H1 (cell line): ENCODE data around the gene KCTD15. TPM values are rescaled to one million over a fixed set of nuclear protein-coding genes. Genes with fewer than 3 reads are reported as not detected.

ENCODE experiments used
- CTCF ChIA-PET: fragments of 300-600 bp; sonication (Branson Sonifier 250); formaldehyde crosslinking; loops from one replicate; lab custom pipeline; 2021; ENCODE audit not compliant: partially characterized antibody; lab: Charles Lee
- POLR2A ChIA-PET: fragments of 300-600 bp; sonication (Branson Sonifier 250); formaldehyde crosslinking; loops from one replicate; lab custom pipeline; 2021; ENCODE audit warnings: inconsistent platforms; ENCODE audit not compliant: partially characterized antibody; lab: Charles Lee
- DNase-seq, 2 experiments: peaks; one replicate each; pipeline versions ENCODE4 v3.0.0 to v3.0.0-alpha.2; 2010 to 2022; ENCODE audit warnings: low spot score in 2 of 2, low read depth in 1 of 2, mixed read lengths in 1 of 2
- FAIRE-seq: peaks from 2 replicates; lab custom pipeline; 2011; peaks lifted over from hg19 to GRCh38; lab: Jason Lieb, UNC
- H2AFZ ChIP-seq: 2 replicates; pipeline ENCODE4 v1.8.1; 2012; ENCODE audit warnings: low read length, inconsistent platforms
- H2AK5ac ChIP-seq: 2 replicates; pipeline ENCODE4 v1.6.1; 2013; ENCODE audit warnings: low read depth, low read length
- H2BK120ac ChIP-seq: replicated peaks from 2 replicates; pipeline ENCODE3; 2013; ENCODE audit warnings: low read depth, low read length, inconsistent platforms
- H2BK12ac ChIP-seq: 2 replicates; pipeline ENCODE4 v1.6.1; 2013; ENCODE audit warnings: low read depth, low read length
- H2BK15ac ChIP-seq: 2 replicates; pipeline ENCODE4 v1.6.1; 2013; ENCODE audit warnings: low read length
- H2BK20ac ChIP-seq: 2 replicates; pipeline ENCODE4 v1.6.1; 2013; ENCODE audit warnings: low read length
- H2BK5ac ChIP-seq: 2 replicates; pipeline ENCODE4 v1.6.1; 2013; ENCODE audit warnings: low read depth, low read length
- H3K14ac ChIP-seq: 2 replicates; pipeline ENCODE4 v1.6.1; 2013; ENCODE audit warnings: inconsistent platforms; ENCODE audit not compliant: insufficient read length
- H3K18ac ChIP-seq: 2 replicates; pipeline ENCODE4 v1.6.1; 2013; ENCODE audit warnings: low read length; ENCODE audit errors: extremely low read depth
- H3K23ac ChIP-seq: 2 replicates; pipeline ENCODE4 v1.6.1; 2013; ENCODE audit warnings: inconsistent platforms; ENCODE audit not compliant: insufficient read length
- H3K23me2 ChIP-seq: 2 replicates; pipeline ENCODE4 v1.6.1; 2013; ENCODE audit warnings: low read depth, low read length
- H3K27ac ChIP-seq: 2 replicates; pipeline ENCODE4 v1.6.1; 2011; ENCODE audit warnings: low read depth, low read length, inconsistent platforms
- H3K27me3 ChIP-seq, 4 experiments: replicated peaks in 1 of 4; 1 replicate in 1 of 4; 2 replicates in 3 of 4; pipeline versions ENCODE4 v1.6.1 to v1.8.1; 2011 to 2013; ENCODE audit warnings: low read length in 3 of 4, mild to moderate bottlenecking in 3 of 4, inconsistent platforms in 2 of 4, mixed read lengths in 2 of 4, moderate library complexity in 1 of 4; ENCODE audit not compliant: control insufficient read depth in 3 of 4, insufficient read depth in 3 of 4; ENCODE audit errors: extremely low read depth in 1 of 4
- H3K36me3 ChIP-seq, 4 experiments: 2 replicates each; pipeline versions ENCODE4 v1.6.1 to v1.8.1; 2011 to 2013; ENCODE audit warnings: mild to moderate bottlenecking in 4 of 4, low read length in 3 of 4, moderate library complexity in 2 of 4, control low read depth in 1 of 4, inconsistent platforms in 1 of 4; ENCODE audit not compliant: insufficient read depth in 4 of 4, control insufficient read depth in 2 of 4
- H3K4ac ChIP-seq: replicated peaks from 2 replicates; pipeline ENCODE3; 2013; ENCODE audit warnings: low read length, low read depth, mixed read lengths, inconsistent platforms; ENCODE audit not compliant: insufficient read length
- H3K4me1 ChIP-seq, 4 experiments: replicated peaks in 1 of 4; 1 replicate in 1 of 4; 2 replicates in 3 of 4; pipeline versions ENCODE4 v1.6.1 to v1.8.1; 2011 to 2013; ENCODE audit warnings: low read length in 3 of 4, inconsistent platforms in 2 of 4, mixed read lengths in 1 of 4; ENCODE audit not compliant: insufficient read depth in 4 of 4, control insufficient read depth in 3 of 4
- H3K4me2 ChIP-seq, 2 experiments: 2 replicates each; pipeline versions ENCODE4 v1.6.1 to v1.8.1; 2011 to 2013; ENCODE audit warnings: low read depth in 2 of 2, low read length in 2 of 2, control low read depth in 1 of 2, inconsistent platforms in 1 of 2, mild to moderate bottlenecking in 1 of 2; ENCODE audit not compliant: insufficient read depth in 1 of 2
- H3K4me3 ChIP-seq, 4 experiments: fragments of 200-600, 300-600 bp in 1 of 4; sonication (generic), shearing (Covaris generic), sonication (Bioruptor Twin) in 1 of 4; 2 replicates each; pipeline versions ENCODE4 v1.5.1 to v1.8.1; 2011 to 2016; ENCODE audit warnings: low read length in 4 of 4, low read depth in 3 of 4, control low read depth in 2 of 4, inconsistent platforms in 2 of 4, mild to moderate bottlenecking in 2 of 4, mixed read lengths in 1 of 4, moderate library complexity in 1 of 4; ENCODE audit not compliant: insufficient read depth in 2 of 4; ENCODE audit errors: extremely low read depth in 1 of 4
- H3K56ac ChIP-seq: replicated peaks from 2 replicates; pipeline ENCODE3; 2013; ENCODE audit warnings: low read depth, mild to moderate bottlenecking, mixed read lengths, low read length, inconsistent platforms; ENCODE audit not compliant: insufficient read length
- H3K79me1 ChIP-seq: 2 replicates; pipeline ENCODE4 v1.6.1; 2013; ENCODE audit warnings: low read depth, low read length, control low read depth
- H3K79me2 ChIP-seq, 2 experiments: 2 replicates each; pipeline versions ENCODE4 v1.6.1 to v1.8.1; 2012 to 2013; ENCODE audit warnings: low read length in 2 of 2, mild to moderate bottlenecking in 2 of 2, inconsistent platforms in 1 of 2; ENCODE audit not compliant: insufficient read depth in 2 of 2, control insufficient read depth in 1 of 2
- H3K9ac ChIP-seq, 4 experiments: replicated peaks in 1 of 4; 1 replicate in 1 of 4; 2 replicates in 3 of 4; pipeline versions ENCODE4 v1.6.1 to v1.8.1; 2011 to 2013; ENCODE audit warnings: low read depth in 3 of 4, low read length in 3 of 4, control low read depth in 2 of 4, mild to moderate bottlenecking in 2 of 4, moderate library complexity in 2 of 4, inconsistent platforms in 1 of 4; ENCODE audit errors: extremely low read depth in 1 of 4
- H3K9me3 ChIP-seq, 2 experiments: 2 replicates each; pipeline versions ENCODE4 v1.6.1 to v1.8.1; 2012 to 2013; ENCODE audit warnings: mild to moderate bottlenecking in 2 of 2, moderate library complexity in 2 of 2, control low read depth in 1 of 2, inconsistent platforms in 1 of 2, low read depth in 1 of 2, low read length in 1 of 2, mixed read lengths in 1 of 2; ENCODE audit not compliant: insufficient read depth in 2 of 2
- H4K20me1 ChIP-seq, 2 experiments: replicated peaks in 1 of 2; 2 replicates each; pipeline versions ENCODE3 to v1.8.1; 2011 to 2013; ENCODE audit warnings: inconsistent platforms in 2 of 2, low read length in 2 of 2, mild to moderate bottlenecking in 1 of 2; ENCODE audit not compliant: insufficient read depth in 2 of 2, control insufficient read depth in 1 of 2
- H4K5ac ChIP-seq: 2 replicates; pipeline ENCODE4 v1.6.1; 2013; ENCODE audit warnings: low read length, low read depth, mixed read lengths, inconsistent platforms; ENCODE audit not compliant: insufficient read length
- H4K8ac ChIP-seq: 2 replicates; pipeline ENCODE4 v1.8.0; 2013; ENCODE audit warnings: mild to moderate bottlenecking, moderate library complexity, low read length, inconsistent platforms; ENCODE audit not compliant: insufficient read depth; ENCODE audit errors: extremely low read depth
- H4K91ac ChIP-seq: replicated peaks from 2 replicates; pipeline ENCODE3; 2013; ENCODE audit warnings: low read length, mixed read lengths, inconsistent platforms; ENCODE audit not compliant: insufficient read length
- CBX5 ChIP-seq: fragments of 300-800, 300-1000 bp; sonication (generic); IDR thresholded peaks from 2 replicates; pipeline ENCODE4 v1.7.1; 2016; ENCODE audit warnings: antibody characterized with exemption, low read length, low read depth
- CTCF ChIP-seq, 3 experiments: IDR thresholded peaks; 1 replicate in 2 of 3; 2 replicates in 1 of 3; pipeline versions ENCODE4 v1.5.1 to v1.6.1; 2011; ENCODE audit warnings: low read length in 3 of 3, mild to moderate bottlenecking in 3 of 3, inconsistent platforms in 2 of 3, low read depth in 1 of 3, moderate library complexity in 1 of 3; ENCODE audit not compliant: insufficient read depth in 1 of 3; ENCODE audit errors: control extremely low read depth in 1 of 3
- EGR1 ChIP-seq: IDR thresholded peaks from 2 replicates; pipeline ENCODE4 v1.6.1; 2011; ENCODE audit warnings: low read depth, low read length, borderline replicate concordance
- GABPA ChIP-seq: IDR thresholded peaks from 2 replicates; pipeline ENCODE4 v1.6.1; 2011; ENCODE audit warnings: mild to moderate bottlenecking, low read length, moderate library complexity, borderline replicate concordance; ENCODE audit not compliant: insufficient read depth
- GTF2F1 ChIP-seq: IDR thresholded peaks from 2 replicates; pipeline ENCODE4 v1.6.1; 2012; ENCODE audit warnings: low read depth, low read length, improper control_type of control experiment, borderline replicate concordance
- HDAC2 ChIP-seq, 2 experiments: fragments of 300-600 bp in 1 of 2; sonication (generic) in 1 of 2; IDR thresholded peaks; 2 replicates each; pipeline ENCODE4 v1.6.1; 2011 to 2012; ENCODE audit warnings: low read depth in 2 of 2, low read length in 2 of 2, mild to moderate bottlenecking in 2 of 2, moderate library complexity in 2 of 2, borderline replicate concordance in 1 of 2, inconsistent platforms in 1 of 2
- NANOG ChIP-seq: IDR thresholded peaks from 2 replicates; pipeline ENCODE4 v1.6.1; 2011; ENCODE audit warnings: low read length, low read depth, mild to moderate bottlenecking, inconsistent platforms; ENCODE audit not compliant: insufficient read depth, poor library complexity, severe bottlenecking
- WGBS, 2 experiments: shearing (Covaris generic) in 1 of 2; methylation state at CpG; one replicate each; pipeline versions ENCODE4 v1.1.6 to v1.1.7; 2013 to 2015; ENCODE audit warnings: low lambda C conversion rate in 2 of 2, mixed read lengths in 2 of 2, inconsistent platforms in 1 of 2, low coverage in 1 of 2, missing lambda C conversion rate in 1 of 2; ENCODE audit not compliant: insufficient replicate concordance in 2 of 2, insufficient coverage in 1 of 2, insufficient read length in 1 of 2; ENCODE audit errors: extremely low coverage in 1 of 2, missing lambda C conversion rate in 1 of 2; 5-methylcytosine and 5-hydroxymethylcytosine counted together
- polyA plus RNA-seq, 7 experiments: library from polyadenylated mRNA; depleted of rRNA in 3 of 7; stranded (reverse) in 5 of 7; unstranded in 2 of 7; fragments of >200 nt in 5 of 7; fragments of 200-250 nt in 2 of 7; gene quantifications; 1 replicate in 5 of 7; 2 replicates in 1 of 7; 4 replicates in 1 of 7; pipeline versions ENCODE4 v1.2.1 to v1.2.3, GENCODE V29; 2011 to 2013; ENCODE audit warnings: missing spikeins in 2 of 7, mixed read lengths in 2 of 7
- total RNA-seq: library from RNA; stranded (reverse); fragmentation: NEBNext Ultra II Directional; extraction: Animal tissue kit (Norgen Biotek cat#: 25700); gene quantifications from 2 replicates; pipeline ENCODE4 v1.2.1, GENCODE V29; 2021

The KCTD15 gene
- total and polyA plus RNA-seq, 2 of the 8 experiments (the other 6 are each of a cell fraction or from before 2014, with no cell fraction given) = 25.1 to 27.0 TPM

GRCh38 chr19:33771384-33772101, 25.1 kb upstream of the KCTD15 start:
- peaks cover 8 to 15% of the 10 kb centered on the region in 2 experiments for H4K20me1 ChIP-seq
- no peak for FAIRE-seq
- no peak overlapping the region for H3K27ac ChIP-seq
- TF ChIP-seq GTF2F1 (0 out of 2 replicates have a peak, but pooled peaks have one; percentile 33), HDAC2 (IDR thresholded peaks at IDR 0.05; ENCODE audit: borderline replicate concordance in 1 of 2, low read depth in 2 of 2, low read length in 2 of 2) (peak in 1 of 2 experiments; percentile 65; a peak in 1 of 4 replicates), EGR1 (peak; percentile 56; the same call in 1 of the 2 replicates), NANOG (no peak), GABPA (peak; percentile 60; the same call in 1 of the 2 replicates), CTCF (IDR thresholded peaks at IDR 0.05; ENCODE audit: control extremely low read depth in 1 of 3, insufficient read depth in 1 of 3, low read depth in 1 of 3, low read length in 3 of 3) (peak; percentile 88 to 95 (median 89)), CBX5 (no peak)

More at GRCh38 chr19:33771384-33772101, 25.1 kb upstream of the KCTD15 start:
- Histone ChIP-seq H2BK12ac (no peak overlapping the region), H3K4me1 (no peaks in the 10 kb centered on the region), H3K18ac (no peak overlapping the region), H4K5ac (no peak overlapping the region), H3K79me1 (no peaks in the 10 kb centered on the region), H2BK5ac (no peak overlapping the region), H2AK5ac (no peak overlapping the region), H2BK120ac (no peak overlapping the region), H3K9ac (no peak overlapping the region), H2BK15ac (peak overlapping the region; percentile 88; the same call in 1 of the 2 replicates), H3K23me2 (peaks cover 6% of the 10 kb centered on the region; the same call in 1 of the 2 replicates), H3K56ac (no peak overlapping the region), H3K23ac (no peak overlapping the region), H3K4me3 (no peak overlapping the region), H3K36me3 (peaks cover 0 to 5% (median 0%) of the 10 kb centered on the region in 4 experiments; a peak in 2 of 8 replicates), H3K79me2 (no peaks in the 10 kb centered on the region), H4K8ac (no peak overlapping the region), H2BK20ac (no peak overlapping the region), H4K91ac (no peak overlapping the region), H3K4me2 (no peak overlapping the region), H3K4ac (no peak overlapping the region), H3K9me3 (no peaks in the 10 kb centered on the region), H3K14ac (no peak overlapping the region), H3K27me3 (no peaks in the 10 kb centered on the region), H2AFZ (no peak overlapping the region)
- peak; percentile 29 to 89 for DNase-seq
- ChIA-PET CTCF (interaction anchor here (0.6 to 6.3 kb wide), 41 partner anchors 8 to 1942 kb away, joined by 3 to 79 read pairs (median 4); no protein-coding TSS in a partner anchor), POLR2A (interaction anchor here (0.6 to 0.7 kb wide), 2 partner anchors 26 to 590 kb away, joined by 3 read pairs; partner anchors contain the start of gene KCTD15)
- WGBS, 2 experiments = 48% methylated on average over 17 of the region's 19 CpGs; no CpG with 5 or more reads in 1 of the 2 experiments
